Epidermal melanocyte (primary cell): Measurements from ENCODE around the gene ANKRD22.
"Not testable (repeated sequence)": the region's sequence is repeated elsewhere in the genome, so short reads cannot be mapped to it uniquely, and the experiment has no call there.

Experiments
- DNase-seq: peaks from one replicate; pipeline ENCODE4 v3.0.0; 2011; ENCODE audit warnings: low spot score; ENCODE audit not compliant: insufficient read length

ANKRD22 gene

DNA sequence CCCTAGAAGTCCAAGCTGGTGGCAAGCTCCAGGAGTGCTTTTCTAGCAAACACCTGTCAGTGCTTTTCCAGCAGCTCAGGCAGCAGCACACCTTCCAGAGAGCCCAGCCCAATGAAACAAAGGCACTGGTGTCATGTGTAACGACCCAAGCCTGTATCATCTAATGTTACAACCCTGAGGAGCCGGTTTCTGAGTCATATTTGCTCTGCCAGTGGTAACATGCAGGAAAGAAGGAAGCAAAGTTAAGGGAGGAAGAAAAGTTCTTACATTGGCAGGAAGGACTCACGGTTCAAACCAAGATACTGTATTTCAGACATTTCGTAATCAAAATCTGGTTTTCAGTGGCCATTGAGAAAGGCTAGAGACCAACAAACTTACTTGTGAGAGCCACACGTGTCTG is at the start of gene ANKRD22:
TSS of gene ANKRD22 (minus strand) at position 139 of the 400 bp plus-strand sequence. CDS start 237 bp downstream, outside the sequence.
- DNase-seq = no peak

DNA sequence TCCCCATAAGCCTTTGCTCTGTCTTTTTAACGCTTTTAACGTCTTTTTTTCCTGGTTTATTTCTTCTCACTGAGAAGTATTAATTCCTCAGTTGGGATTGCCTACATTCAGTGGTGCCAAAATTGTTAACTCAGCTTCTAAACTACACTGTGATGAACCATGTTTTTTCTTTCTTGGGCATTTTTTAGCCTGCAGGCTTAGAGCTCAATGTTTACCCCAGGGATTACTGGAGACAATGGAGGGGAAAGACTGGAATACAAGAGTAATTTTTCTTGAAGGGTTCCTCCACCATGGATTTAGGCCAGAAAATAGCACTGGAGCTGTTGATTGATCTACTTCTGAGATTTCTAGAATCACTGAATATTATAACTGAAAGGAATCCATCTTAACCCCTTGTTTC is 48.2 kb upstream of the ANKRD22 start:
- DNase-seq = no peak

DNA sequence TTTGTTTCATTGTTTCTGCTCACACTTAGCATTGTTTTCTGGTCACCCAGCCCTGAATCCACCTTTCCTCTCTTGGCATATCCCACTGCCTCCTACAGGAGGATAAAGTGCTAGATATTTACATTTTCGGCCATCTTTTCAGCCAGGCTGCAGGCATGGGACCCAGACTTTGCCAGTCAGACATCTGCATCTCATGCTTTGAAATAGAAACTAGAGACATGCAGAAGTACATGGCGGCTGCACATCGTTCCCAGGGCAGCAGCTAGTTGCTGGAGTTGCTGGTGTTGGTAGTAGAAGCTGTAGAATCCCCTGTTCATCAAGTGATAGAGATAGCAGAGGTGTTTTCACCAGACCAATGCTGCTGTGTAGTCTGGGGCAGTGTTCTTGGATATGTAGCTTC is 47.1 kb upstream of the ANKRD22 start:
- DNase-seq = no peak

DNA sequence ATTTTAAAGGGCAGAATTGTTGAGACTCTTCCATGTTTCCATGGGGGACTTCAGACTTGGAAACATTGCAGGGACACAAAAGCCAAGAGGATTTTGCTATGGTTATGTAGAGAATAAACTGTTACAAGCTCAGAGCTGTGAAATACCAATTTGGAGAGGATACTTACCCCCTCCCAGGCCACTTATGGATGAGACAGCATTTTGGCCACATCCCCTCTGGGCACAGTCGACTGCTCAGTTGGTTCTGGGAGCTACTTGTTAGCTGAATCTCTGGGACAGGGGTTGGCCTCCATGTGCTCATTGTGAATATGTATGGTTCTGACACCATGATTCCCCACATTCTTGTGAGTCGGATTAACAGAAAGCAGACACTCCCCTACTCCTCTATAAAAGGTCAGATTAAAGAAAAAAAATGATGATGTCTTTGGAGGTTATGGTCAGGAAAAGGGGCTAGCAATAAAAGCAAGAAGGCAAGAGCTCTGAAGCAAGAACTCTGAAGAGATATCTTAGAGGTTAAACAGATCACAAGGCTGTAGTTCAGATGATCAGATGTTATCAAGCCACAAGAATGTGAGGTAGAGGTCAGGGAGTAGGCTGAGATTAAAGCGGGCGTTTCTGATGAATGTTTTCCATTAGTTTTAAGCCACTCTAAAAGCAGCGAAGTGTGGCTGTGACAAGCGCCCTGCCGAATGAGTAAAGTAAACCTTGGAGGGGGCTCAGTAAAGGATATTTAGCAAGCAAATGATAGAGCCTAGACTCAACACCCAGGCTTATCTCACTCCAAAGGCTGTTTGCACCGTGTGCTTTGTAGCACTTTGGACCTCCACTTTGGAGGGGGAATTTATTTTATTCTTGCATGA is 45.6 kb upstream of the ANKRD22 start:
- DNase-seq = no peak

DNA sequence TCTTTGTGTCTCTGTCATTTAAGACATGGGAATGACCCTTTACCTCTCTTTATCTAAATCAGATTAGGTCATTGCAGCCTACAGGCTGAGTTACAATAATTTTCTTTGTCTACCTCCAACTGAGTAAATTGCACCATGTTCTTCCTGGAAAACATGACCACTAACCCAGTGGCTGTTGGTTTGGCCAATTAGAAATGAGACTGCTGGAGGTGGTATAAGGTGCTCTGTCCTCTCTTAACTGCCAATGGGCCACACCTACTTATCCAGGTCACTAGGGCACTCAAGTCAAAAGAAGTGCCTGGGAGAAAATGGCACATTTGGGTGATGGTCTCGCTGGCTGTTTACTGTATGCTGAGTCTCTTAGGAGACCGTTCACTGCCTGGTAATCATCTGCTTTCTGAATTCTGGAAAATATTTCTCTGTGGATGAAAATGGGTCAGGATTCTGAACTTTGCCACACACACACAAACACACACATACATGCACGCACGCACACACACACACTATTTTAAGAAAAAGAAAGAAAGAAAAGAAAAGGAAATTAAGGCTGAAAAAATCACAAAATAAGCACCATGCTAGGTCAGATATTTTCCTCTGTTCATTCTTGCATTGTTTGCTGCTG is 44.8 kb upstream of the ANKRD22 start:
- DNase-seq = no peak

DNA sequence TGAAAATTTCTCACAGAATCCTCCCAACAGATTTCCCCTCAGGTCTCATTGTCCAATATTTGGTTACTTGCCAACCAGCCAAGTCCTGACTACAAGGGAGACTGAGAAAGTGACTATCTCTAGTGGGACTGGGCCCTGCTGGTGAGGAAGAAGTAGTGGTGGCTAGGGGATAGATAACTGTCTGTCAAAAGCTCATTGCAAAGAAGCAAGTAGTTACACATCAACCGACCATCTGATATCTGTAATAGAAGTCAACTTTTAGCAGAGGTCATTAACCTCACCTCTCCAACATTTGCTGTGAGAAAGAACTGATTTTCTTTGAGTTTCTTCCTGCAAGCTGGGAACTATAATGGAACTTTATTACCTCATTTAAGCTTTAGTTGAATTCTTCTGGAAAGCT is 43.6 kb upstream of the ANKRD22 start:
- DNase-seq = no peak

DNA sequence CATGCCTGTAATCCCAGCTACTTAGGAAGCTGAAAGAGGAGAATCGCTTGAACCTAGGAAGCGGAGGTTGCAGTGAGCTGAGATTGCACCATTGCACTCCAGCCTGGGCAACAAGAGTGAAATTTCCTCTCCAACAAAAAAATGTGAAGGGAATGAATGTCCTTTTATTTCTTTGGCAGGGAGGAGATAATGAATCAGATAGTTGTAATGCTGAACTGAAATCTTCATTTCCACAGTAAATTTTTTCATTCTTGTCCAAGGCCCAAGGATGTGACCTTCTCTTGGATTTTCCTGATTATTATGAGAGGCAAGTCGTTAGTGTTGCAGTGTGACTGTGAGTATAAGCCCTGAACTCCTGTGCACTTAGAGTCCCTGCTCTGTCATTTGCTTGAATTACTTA is 42.0 kb upstream of the ANKRD22 start:
- no peak for DNase-seq

DNA sequence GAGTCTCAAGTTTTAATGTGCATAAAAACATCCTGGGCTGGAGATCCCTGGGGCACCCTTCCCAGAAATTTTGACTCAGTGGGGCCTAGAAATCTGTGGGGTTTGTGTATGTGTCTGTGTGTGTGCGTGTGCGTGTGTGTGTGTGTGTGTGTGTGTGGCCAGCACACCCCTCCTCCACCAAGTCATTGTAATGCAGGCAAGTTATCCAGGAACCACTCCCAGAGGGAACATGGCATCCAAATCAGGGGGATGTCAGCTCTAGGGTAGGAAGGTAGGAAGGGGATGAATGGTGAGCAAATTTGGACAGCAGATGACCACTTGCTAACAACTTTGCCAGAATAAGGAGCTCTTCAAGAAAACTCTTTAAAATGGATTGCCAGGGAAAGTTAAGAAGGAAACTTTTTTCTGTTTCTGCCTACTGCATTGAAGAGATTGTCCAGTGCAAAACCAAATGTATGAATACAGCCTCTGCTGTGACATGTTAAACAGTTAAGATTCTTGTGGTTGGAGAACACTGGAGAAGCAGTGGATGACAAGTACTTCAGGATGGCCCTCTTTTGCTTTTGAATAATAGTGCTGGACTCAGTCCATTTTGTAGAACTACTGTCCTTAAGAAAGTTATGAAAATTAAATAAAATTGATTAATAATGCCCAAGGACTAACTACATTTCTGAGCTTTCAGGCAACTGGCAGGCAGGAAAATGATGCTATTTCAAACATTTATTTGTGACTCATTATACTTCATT is 40.8 kb upstream of the ANKRD22 start:
- no peak for DNase-seq

DNA sequence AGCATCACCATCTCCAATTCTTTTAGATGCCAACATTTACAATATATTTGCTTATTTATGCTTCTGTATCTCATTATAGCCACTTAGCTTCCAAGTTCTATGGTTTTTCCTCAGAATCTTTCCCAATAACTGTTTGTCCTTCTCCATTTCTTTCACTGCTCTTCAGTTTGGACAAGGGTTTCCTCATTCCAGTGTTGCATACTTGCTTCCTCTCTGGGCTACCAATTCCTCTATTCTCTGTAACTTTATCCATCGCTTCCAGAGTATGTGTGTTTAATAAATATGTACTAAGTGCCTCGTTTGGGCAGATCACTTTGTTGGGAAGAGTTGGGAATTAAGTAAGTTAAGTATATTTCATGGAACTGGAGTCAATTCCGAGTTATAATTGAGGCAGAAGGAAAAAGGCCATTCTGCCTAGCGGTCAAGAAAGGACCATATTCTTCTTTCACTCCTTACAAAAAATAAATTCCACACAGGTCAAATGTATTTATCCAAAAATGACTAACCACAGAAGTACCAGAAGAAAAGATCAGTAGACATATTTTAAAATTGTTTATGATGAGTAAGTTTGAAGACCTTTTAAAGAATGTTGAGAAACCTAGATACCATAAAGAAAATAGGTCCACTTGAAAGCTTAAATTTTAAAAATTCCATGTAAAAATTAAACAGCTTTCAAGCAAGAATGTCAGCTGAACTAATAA is 39.2 kb upstream of the ANKRD22 start:
- DNase-seq = no peak

DNA sequence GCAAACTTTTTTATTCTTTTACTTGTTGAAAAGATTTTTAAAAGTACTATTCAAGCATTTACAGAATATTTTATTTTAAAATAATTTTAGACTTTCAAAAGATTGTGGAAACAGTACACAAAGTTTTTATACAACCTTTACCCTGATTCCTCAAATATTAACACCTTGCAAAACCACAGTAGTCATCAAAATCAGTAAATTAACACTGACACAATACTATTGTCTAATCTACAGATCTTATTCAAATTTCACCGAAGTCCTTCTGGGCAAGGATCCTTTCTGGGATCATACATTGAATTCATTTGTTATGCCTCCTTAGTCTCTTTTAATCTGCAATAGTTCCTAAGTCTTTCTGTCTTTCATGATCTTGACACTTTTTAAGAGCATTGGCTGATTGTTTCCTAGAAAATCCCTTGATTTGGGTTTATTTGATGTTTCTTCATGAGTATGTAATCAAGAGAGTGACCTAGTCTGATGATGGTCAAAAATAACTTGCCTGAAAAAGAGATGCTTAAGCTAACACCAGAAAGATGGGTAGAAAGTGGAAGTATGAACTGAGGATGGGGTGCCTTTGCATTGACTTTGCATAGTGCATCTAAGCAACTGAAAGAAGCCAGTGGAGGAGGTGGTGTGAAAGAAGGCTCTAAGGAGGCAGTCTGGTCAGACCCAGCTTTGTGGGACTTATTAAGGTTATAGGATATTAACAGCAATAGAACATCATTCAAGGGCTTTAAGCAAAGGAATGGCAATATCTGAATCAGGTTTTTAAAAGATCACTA is 38.1 kb upstream of the ANKRD22 start:
- no peak for DNase-seq

DNA sequence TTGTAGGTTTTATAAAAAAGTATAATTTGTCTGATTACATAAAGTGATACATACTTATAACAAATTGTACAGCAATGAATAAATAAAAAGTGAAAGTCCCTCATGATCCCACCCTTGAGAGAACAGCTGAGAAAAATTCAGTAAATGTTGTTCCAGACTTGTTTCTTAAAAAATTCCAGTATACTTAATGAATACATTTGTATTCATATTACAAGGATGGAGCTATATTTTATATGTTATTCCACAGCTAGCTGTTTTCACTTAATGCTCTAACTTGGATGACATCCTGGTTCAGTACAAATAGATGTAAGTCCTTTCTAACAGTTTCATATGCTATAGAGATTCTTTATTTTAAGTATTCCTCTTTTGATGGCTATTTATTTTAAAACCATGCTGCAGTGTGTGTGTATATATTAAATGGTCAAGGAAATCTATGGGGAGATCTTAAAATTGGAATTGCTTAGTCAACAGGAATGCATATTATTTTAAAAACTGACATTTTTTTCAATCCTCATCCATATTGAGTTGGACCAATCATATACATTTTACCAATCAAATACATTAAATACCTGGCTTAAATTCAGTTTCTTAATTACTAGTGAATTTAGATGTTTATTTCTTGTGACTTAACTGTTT is 37.3 kb upstream of the ANKRD22 start:
- no peak for DNase-seq

DNA sequence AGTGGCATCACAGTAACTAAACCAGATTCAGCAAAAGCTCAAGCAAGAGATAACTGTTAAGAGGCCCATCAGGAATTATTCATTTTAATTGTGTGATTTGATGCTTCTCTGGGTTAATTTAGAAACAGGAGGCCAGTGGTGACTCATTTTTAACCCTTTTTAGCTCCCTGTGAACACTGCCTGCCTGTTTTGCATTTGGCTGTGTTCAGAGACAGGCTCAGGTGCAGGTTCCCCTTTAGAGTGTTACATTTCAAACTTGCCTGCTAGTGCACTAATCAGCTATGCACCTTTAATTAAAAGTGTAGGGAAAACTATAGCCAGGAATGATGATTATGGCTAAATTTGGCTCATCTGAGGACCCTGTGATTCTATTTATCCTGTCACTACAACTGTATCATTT is 34.9 kb upstream of the ANKRD22 start:
- no peak for DNase-seq

DNA sequence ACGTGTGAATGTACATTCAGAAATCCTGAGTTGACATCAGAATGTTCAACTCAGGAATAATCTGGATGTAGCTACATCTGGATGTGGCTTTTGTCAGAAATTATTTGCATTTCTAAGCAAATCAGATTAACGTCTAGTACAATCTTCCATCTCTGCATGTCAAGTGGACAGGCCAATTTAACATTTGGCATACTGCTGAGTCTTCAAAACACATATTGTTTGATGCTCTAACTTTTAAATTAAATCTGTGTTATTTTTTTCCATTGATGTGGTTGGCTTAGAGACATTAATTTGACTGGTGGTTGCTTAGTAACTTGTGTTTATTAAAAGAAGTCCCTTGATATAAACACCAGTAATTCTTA is 31.8 kb upstream of the ANKRD22 start:
- DNase-seq = no peak

DNA sequence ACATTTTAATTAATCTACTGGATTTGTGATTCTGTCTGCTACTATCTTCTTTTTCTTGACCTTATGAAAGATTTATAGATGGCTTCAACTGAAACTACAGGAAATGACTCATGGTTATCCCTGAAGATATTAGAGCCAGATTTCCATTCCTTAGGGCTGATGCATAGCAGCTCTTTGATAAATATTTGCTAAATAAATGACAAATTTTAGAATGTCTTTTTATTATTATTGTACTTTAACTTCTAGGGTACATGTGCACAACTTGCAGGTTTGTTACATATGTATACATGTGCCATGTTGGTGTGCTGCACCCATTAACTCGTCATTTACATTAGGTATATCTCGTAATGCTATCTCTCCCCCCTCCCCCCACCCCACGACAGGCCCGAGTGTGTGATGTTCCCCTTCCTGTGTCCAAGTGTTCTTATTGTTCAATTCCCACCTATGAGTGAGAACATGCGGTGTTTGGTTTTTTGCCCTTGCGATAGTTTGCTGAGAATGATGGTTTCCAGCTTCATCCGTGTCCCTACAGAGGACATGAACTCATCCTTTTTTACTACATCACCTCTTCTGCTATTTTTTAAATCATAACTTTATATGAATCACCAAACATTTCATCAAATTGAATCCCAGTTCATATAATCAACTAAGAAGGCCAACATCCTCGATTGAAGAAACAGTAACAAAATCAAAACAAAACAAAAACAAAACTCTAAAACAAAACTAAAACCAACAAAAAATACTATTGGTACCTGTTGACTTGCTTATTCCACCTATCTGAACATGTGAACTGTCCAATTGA is 31.2 kb upstream of the ANKRD22 start:
- DNase-seq = not testable (repeated sequence)

DNA sequence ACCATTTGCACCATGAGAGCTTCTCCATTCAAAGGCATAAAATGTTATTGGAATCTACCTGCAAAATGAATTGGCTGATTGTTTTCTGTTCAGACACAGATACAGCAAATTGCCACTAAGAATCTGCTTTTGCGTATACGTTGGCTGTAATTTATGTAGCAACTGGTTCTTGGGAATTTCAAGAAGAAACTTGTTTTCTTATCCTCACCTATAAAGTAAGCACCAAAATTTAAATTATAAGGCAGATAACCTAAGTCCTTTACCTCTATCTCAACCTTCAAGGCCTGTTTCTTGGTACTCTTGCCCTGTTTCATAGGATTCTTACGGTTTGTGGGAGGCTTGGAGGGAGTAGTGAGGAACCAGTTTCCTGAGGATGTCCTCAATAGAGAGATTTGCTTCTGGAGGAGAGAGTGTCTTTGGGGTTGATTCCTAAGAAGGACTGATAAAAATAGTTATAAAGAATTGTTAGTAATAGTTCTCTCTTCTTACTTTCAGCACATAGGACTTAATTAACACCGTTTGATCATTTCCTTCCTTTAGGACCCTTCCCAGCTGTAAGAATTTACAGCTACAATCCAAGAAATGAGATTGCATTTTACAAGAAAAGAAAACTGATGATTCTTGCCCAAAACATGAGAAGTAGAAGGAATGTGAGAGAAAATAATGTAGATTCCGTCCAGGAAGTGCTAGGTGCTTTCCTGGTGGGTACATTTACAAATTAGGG is 30.4 kb upstream of the ANKRD22 start:
- DNase-seq = no peak

DNA sequence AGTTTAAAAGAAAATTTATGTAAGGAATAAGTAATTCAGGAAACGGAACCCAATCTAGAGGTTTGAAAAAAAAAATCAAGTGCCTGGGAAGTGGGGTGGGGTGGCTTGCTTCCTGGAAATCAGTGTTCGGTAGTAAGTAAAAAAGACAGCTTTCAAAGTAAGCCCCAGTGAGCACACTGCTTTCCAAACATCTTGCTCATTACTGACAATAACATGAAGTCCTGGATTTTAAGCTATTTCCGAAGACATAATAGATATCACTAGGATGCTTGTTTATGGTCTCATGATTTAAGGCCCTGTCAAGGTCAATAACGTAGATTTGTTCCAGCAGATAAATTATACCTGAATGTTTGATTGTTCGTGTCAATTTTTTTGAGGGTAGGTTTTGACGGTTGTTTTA is 29.7 kb upstream of the ANKRD22 start:
- DNase-seq = no peak

DNA sequence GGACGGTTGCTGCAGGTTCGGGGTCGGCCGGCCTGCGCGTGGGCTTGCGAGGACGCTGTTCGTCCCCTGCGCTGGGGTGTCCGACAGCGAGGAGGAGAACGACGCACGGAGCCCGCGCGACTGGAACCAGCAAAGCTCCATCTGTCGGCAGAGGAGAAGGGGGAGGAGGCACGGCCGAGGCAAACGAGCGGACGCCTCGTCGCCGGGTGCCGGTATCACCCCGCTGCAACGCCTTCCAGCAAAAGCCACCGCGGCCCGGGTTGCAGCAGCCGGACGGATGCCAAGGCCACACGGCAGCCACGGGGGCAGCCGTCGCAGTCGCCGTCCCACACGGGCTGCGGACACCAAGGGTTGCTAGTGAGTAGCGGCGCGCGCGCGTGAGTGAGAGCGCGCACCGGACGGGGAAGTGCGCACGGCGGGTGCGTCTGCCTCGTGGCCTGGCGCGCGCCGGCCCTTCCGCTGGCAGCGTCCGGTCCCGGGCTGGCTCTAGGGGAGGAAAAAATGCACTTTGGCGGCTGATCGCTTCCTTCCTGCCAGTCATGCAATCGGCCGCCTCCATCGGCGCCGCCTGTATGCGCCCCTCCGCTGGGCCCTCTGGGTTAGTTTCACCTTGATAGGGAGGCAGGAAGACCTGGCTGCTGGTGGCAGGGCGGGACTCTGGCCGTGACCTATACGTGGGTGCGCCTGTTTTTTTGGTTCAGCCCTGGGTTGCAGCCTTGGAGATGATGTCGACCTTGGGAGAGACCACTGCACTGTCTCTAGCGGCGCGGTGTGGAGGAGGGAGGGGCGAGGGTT is 28.8 kb upstream of the ANKRD22 start:
- DNase-seq = peak; percentile 47
